GM20000 (cell line): Measurements from ENCODE around the gene ZNF609.

Source experiments
- DNase-seq: peaks from one replicate; pipeline ENCODE4 v3.0.0; 2012; ENCODE audit warnings: low spot score
- TF ChIP-seq, protein P1 (sequence below): IDR thresholded peaks from 2 replicates; pipeline ENCODE4 v1.5.1; 2012; ENCODE audit warnings: mild to moderate bottlenecking, control low read depth; ENCODE audit errors: extremely low read depth, missing control alignments

The ZNF609 gene

GRCh38 chr15:64502551-64502950, 42.2 kb downstream of the ZNF609 start:
- no peak for DNase-seq
- TF ChIP-seq, protein P1, sequence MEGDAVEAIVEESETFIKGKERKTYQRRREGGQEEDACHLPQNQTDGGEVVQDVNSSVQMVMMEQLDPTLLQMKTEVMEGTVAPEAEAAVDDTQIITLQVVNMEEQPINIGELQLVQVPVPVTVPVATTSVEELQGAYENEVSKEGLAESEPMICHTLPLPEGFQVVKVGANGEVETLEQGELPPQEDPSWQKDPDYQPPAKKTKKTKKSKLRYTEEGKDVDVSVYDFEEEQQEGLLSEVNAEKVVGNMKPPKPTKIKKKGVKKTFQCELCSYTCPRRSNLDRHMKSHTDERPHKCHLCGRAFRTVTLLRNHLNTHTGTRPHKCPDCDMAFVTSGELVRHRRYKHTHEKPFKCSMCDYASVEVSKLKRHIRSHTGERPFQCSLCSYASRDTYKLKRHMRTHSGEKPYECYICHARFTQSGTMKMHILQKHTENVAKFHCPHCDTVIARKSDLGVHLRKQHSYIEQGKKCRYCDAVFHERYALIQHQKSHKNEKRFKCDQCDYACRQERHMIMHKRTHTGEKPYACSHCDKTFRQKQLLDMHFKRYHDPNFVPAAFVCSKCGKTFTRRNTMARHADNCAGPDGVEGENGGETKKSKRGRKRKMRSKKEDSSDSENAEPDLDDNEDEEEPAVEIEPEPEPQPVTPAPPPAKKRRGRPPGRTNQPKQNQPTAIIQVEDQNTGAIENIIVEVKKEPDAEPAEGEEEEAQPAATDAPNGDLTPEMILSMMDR, result no peak

GRCh38 chr15:64503197-64503596, 42.8 kb downstream of the ZNF609 start:
- TF ChIP-seq, protein P1, result no peak
- no peak for DNase-seq

DNA sequence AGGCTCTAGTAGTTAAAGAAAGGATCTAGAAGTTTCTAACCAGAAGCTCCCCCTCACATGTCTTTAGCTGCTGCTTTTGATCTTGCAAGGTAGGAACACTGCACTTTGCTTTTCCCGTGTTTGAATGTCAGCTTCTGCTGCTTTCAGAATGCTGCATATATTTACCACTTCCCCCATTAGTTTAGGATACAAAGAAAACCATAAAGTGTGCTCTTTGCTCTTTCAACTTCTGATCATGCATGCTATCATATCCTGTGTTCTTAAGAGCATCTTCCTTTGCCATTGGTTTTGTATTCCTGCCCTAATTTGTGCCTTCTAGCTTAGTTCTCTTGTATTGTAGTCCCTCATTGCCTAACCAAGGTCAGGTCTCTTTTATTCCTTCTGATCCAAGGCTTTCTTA, 43.3 kb downstream of the ZNF609 start:
- TF ChIP-seq, protein P1, result no peak

DNA sequence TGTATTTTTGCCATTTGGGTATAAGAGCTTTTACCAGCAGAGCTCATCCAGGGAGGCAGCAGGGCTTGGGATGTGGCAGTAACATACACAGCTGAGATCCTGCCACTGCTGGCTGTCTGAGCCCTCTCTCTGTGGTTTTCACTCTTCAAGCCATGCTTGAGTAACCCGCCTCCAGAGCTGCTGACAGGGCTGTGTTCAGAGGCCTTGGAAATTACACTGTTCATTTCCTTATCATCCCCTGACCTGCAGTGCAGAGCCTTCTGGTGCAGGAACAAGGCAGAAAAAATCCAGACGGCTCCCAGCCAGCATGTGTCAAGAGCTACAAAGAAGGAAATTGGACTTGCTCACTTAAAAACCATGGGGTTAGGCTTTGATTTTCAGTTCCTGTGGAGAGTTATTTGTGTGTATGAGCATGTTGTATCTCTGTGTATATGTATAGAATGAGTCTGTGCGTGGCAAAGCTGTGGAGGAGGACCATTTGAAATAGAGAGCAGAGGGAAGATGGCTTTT, 47.0 kb downstream of the ZNF609 start:
- peak; percentile 52 for DNase-seq

More for the DNA sequence above, 43.3 kb downstream of the ZNF609 start:
- no peak for DNase-seq

GRCh38 chr15:64507845-64508244, 47.5 kb downstream of the ZNF609 start:
- no peak for DNase-seq
- TF ChIP-seq, protein P1, result no peak

More for the DNA sequence above, 47.0 kb downstream of the ZNF609 start:
- TF ChIP-seq, protein P1, result no peak

DNA sequence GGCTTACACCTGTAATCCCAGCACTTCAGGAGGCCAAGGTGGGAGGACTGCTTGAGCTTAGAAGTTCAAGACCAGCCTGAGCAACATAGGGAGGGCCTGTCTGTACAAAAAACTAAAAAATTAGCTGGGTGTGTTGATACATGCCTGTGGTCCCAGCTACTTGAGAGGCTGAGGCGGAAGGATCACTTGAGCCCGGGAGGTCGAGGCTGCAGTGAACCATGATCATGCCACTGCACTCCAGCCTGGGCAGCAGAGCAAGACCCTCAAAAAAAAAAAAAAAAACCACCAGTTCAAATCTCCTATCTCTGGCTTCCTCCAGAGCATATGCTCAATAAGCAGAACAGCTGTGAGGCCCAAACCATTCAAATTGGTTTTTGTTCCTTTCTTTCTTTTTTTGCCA, 53.4 kb downstream of the ZNF609 start:
- TF ChIP-seq, protein P1, result no peak
- DNase-seq, result no peak

DNA sequence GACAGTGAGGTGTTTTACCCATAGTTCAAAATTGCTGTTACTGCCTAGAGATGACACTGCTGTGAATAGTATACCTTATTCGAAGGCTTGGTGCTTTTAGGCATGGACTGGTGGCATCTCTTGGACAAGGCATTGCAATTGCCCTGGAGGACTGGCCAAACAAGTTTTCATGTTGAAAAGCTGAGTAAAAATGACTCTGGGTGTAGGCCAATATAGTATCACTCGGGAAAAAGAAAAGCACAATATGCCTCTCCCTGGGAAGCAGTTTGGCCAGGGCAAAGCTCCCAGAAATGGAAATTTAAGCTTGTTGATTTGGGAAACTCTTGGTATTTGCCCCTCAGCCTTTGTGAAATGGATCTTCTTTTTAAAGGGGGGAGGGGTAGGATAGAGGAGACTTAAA, 54.8 kb downstream of the ZNF609 start:
- TF ChIP-seq, protein P1, result no peak
- DNase-seq, result no peak
